ENCODE results near the gene RUSF1. TPM values are rescaled to one million over a fixed set of nuclear protein-coding genes. Genes with fewer than 3 reads are reported as not detected.
A peak's percentile ranks its signal among the peaks of the same experiment; 100 is the strongest.

Gene RUSF1
- total and polyA plus RNA-seq, 9 of the 15 experiments (the other 6 are each of a cell fraction or from before 2014, with no cell fraction given): 0.80 to 52.8 (median 27.6) TPM

DNA sequence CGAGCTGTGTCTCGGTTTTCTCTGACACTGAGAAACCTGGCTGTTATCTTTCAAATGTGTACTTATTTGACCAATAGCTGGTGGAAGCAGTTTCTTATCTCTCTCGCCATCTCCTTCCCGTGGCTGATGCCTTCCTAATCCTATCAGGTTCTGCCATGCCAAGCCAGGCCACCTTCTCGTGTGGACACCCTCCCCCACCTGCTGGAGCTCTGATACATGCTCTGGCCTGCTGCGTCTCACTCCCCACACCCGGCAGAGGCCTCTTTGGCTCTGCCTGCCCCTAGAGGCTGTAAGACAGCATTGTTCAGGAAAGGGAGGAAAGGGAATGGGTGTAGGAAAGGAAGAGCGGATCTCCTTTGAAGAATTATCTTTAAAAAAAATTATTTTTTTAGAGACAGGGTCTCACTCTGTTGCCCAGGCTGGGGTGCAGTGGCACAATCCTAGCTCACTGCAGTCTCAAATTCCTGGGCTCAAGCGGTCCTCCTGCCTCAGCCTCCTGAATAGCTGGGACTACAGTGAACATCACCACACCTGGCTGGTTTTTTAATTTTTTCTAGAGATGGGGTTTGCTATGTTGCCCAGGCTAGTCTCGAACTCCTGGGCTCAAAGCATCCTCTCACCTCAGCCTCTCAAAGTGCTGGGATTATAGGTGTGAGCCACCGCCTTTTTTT lies 56.4 kb downstream of the RUSF1 start (continued):
- TF ChIP-seq BHLHE40 (IDR thresholded peaks at IDR 0.05; ENCODE audit: low read length): peak; percentile 54
- TF ChIP-seq TRIM25 (IDR thresholded peaks at IDR 0.05; ENCODE audit: borderline replicate concordance): no peak
- TF ChIP-seq ZNF12 (CRISPR knock-in tag; IDR thresholded peaks at IDR 0.05): no peak
- TF ChIP-seq, protein P1, sequence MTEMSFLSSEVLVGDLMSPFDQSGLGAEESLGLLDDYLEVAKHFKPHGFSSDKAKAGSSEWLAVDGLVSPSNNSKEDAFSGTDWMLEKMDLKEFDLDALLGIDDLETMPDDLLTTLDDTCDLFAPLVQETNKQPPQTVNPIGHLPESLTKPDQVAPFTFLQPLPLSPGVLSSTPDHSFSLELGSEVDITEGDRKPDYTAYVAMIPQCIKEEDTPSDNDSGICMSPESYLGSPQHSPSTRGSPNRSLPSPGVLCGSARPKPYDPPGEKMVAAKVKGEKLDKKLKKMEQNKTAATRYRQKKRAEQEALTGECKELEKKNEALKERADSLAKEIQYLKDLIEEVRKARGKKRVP (CRISPR knock-in tag; IDR thresholded peaks at IDR 0.05): no peak
- TF ChIP-seq ZBTB34 (CRISPR knock-in tag; IDR thresholded peaks at IDR 0.05): no peak
- peak; percentile 47; the same call in 1 of the 2 replicates for TF ChIP-seq ZNF592 (IDR thresholded peaks at IDR 0.05)
- TF ChIP-seq MTA3 (IDR thresholded peaks at IDR 0.05; ENCODE audit: borderline replicate concordance): peak; percentile 40; the same call in 1 of the 2 replicates
- no peak; the same call in 1 of the 2 replicates for TF ChIP-seq MTA2 (IDR thresholded peaks at IDR 0.05; ENCODE audit: low read depth)
- no peak for TF ChIP-seq NFATC3 (IDR thresholded peaks at IDR 0.05)
- no peak for TF ChIP-seq ZNF239 (CRISPR knock-in tag; IDR thresholded peaks at IDR 0.05)
- no peak for TF ChIP-seq ZNF3 (CRISPR knock-in tag; IDR thresholded peaks at IDR 0.05)
- TF ChIP-seq SOX6 (IDR thresholded peaks at IDR 0.05): 0 out of 2 replicates have a peak, but pooled peaks have one; percentile 11
- TF ChIP-seq, protein P2, sequence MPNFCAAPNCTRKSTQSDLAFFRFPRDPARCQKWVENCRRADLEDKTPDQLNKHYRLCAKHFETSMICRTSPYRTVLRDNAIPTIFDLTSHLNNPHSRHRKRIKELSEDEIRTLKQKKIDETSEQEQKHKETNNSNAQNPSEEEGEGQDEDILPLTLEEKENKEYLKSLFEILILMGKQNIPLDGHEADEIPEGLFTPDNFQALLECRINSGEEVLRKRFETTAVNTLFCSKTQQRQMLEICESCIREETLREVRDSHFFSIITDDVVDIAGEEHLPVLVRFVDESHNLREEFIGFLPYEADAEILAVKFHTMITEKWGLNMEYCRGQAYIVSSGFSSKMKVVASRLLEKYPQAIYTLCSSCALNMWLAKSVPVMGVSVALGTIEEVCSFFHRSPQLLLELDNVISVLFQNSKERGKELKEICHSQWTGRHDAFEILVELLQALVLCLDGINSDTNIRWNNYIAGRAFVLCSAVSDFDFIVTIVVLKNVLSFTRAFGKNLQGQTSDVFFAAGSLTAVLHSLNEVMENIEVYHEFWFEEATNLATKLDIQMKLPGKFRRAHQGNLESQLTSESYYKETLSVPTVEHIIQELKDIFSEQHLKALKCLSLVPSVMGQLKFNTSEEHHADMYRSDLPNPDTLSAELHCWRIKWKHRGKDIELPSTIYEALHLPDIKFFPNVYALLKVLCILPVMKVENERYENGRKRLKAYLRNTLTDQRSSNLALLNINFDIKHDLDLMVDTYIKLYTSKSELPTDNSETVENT (CRISPR knock-in tag; IDR thresholded peaks at IDR 0.05): no peak
- no peak for TF ChIP-seq BMI1 (IDR thresholded peaks at IDR 0.05; ENCODE audit: low read length)
- TF ChIP-seq ZNF41 (CRISPR knock-in tag; conservative IDR thresholded peaks at IDR 0.05): no peak

All from K562 (cell line).